ENCODE measurements around the gene SSTR3. TPM values are rescaled to one million over a fixed set of nuclear protein-coding genes. Genes with fewer than 3 reads are reported as not detected.

SSTR3 gene
- total and polyA plus RNA-seq, 9 of the 15 experiments (the other 6 are each of a cell fraction or from before 2014, with no cell fraction given): 0.03 TPM; not detected in 8

- TF ChIP-seq YY1 (IDR thresholded peaks at IDR 0.05; ENCODE audit: borderline replicate concordance in 1 of 3, control insufficient read depth in 1 of 3, extremely low read depth in 1 of 3, insufficient read depth in 3 of 3, insufficient read length in 1 of 3, insufficient replicate concordance in 2 of 3, low read depth in 1 of 3, low read length in 2 of 3): peak in 2 of 3 experiments; percentile 43 to 56
- TF ChIP-seq NBN (IDR thresholded peaks at IDR 0.05; ENCODE audit: low read depth): peak; percentile 93
- 0 out of 2 replicates have a peak, but pooled peaks have one; percentile 26 for TF ChIP-seq ELF4 (CRISPR knock-in tag; IDR thresholded peaks at IDR 0.05)
- TF ChIP-seq MXD1 (CRISPR knock-in tag; IDR thresholded peaks at IDR 0.05; ENCODE audit: borderline replicate concordance, poor library complexity, severe bottlenecking): no peak
- peak; percentile 79 for TF ChIP-seq L3MBTL2 (IDR thresholded peaks at IDR 0.05)
- no peak for TF ChIP-seq ZNF507 (tag; conservative IDR thresholded peaks at IDR 0.05)
- peak; percentile 82 for TF ChIP-seq ATF7 (IDR thresholded peaks at IDR 0.05)
- no peak for TF ChIP-seq SMAD3 (CRISPR knock-in tag; conservative IDR thresholded peaks at IDR 0.05)
- peak; percentile 58 for TF ChIP-seq CREB3L1 (IDR thresholded peaks at IDR 0.05; ENCODE audit: borderline replicate concordance, low read depth)
- TF ChIP-seq THRA (IDR thresholded peaks at IDR 0.05): no peak
- TF ChIP-seq BRF2 (IDR thresholded peaks at IDR 0.05; ENCODE audit: borderline replicate concordance, insufficient read depth, insufficient read length): no peak
- TF ChIP-seq HCFC1 (IDR thresholded peaks at IDR 0.05; ENCODE audit: low read depth, low read length): peak; percentile 37; the same call in 1 of the 2 replicates
- TF ChIP-seq SFPQ (IDR thresholded peaks at IDR 0.05; ENCODE audit: low read depth, low read length): no peak
- peak in 1 of 2 experiments; percentile 30; a peak in 1 of 3 replicates for TF ChIP-seq CBX3 (IDR thresholded peaks at IDR 0.05; ENCODE audit: borderline replicate concordance in 1 of 2, low read length in 2 of 2)
- no peak for TF ChIP-seq LCOR (CRISPR knock-in tag; IDR thresholded peaks at IDR 0.05)
- peak in 1 of 2 experiments; percentile 87; a peak in 2 of 4 replicates for TF ChIP-seq HDAC1 (IDR thresholded peaks at IDR 0.05)
- TF ChIP-seq NR0B1 (IDR thresholded peaks at IDR 0.05; ENCODE audit: partially characterized antibody): no peak
- peak; percentile 65; the same call in 1 of the 2 replicates for TF ChIP-seq KLF13 (tag; IDR thresholded peaks at IDR 0.05; ENCODE audit: borderline replicate concordance, low read depth)
- TF ChIP-seq TRIM28 (IDR thresholded peaks at IDR 0.05): 0 out of 2 replicates have a peak, but pooled peaks have one; percentile 24
Observed at GRCh38 chr22:37242395-37242918, 30.2 kb upstream of the SSTR3 start (continued).

Data from K562 (cell line).